ENCODE results near the gene GPR32. TPM values are rescaled to one million over a fixed set of nuclear protein-coding genes. Genes with fewer than 3 reads are reported as not detected.
A peak's percentile ranks its signal among the peaks of the same experiment; 100 is the strongest.
"Not testable (repeated sequence)": the region's sequence is repeated elsewhere in the genome, so short reads cannot be mapped to it uniquely, and the experiment has no call there.

The GPR32 gene
- total RNA-seq, 2 donors from 2014 or later: not detected

GRCh38 chr19:50761501-50761900, 8.8 kb upstream of the GPR32 start:
- not testable (repeated sequence) for H3K9me3 Mint-ChIP-seq; H3K36me3 Mint-ChIP-seq; DNase-seq (ENCODE audit: low spot score); ATAC-seq; H3K4me3 Mint-ChIP-seq; H3K27ac Mint-ChIP-seq; H3K27me3 Mint-ChIP-seq; H3K4me1 Mint-ChIP-seq (ENCODE audit: low read depth in 2 of 2)

- not testable (repeated sequence) for H3K27ac Mint-ChIP-seq; H3K36me3 Mint-ChIP-seq; H3K9me3 Mint-ChIP-seq; ATAC-seq; H3K4me1 Mint-ChIP-seq (ENCODE audit: low read depth in 2 of 2); DNase-seq (ENCODE audit: low spot score); H3K4me3 Mint-ChIP-seq
- H3K27me3 Mint-ChIP-seq: peaks cover 0 to 10% of the 10 kb centered on the region in 2 donors
Measured at GRCh38 chr19:50763521-50763920, 6.7 kb upstream of the GPR32 start.

DNA sequence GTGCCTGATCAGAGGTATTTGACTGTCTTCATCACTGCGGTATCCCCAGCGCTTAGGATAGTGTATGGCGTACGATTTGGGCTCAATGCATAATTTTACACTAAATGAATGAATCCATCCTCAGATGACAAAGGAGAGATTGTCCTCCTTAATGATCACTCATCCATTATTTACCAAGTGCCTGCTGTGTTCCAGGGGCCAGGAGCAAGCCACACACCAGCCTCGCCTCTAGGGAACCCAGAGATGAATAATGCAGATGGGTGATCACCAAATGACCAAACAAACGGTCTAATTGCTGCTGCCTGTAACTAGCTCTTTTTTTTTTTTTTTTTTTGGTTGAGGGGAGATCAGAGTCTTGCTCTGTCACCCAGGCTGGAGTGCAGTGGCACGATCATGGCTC, 5.9 kb upstream of the GPR32 start:
- no peak for ATAC-seq
- no peak for DNase-seq (ENCODE audit: low spot score)
- H3K9me3 Mint-ChIP-seq: no peaks in the 10 kb centered on the region
- no peaks in the 10 kb centered on the region for H3K36me3 Mint-ChIP-seq
- H3K27ac Mint-ChIP-seq: no peak overlapping the region
- no peaks in the 10 kb centered on the region for H3K4me1 Mint-ChIP-seq (ENCODE audit: low read depth in 2 of 2)
- H3K27me3 Mint-ChIP-seq: peaks cover 0 to 10% of the 10 kb centered on the region in 2 donors
- no peak overlapping the region for H3K4me3 Mint-ChIP-seq

GRCh38 chr19:50766746-50767145, 3.5 kb upstream of the GPR32 start:
- H3K4me1 Mint-ChIP-seq (ENCODE audit: low read depth in 2 of 2); H3K4me3 Mint-ChIP-seq; H3K27ac Mint-ChIP-seq; H3K36me3 Mint-ChIP-seq; DNase-seq (ENCODE audit: low spot score); H3K9me3 Mint-ChIP-seq: not testable (repeated sequence)
- H3K27me3 Mint-ChIP-seq: peaks cover 5 to 15% of the 10 kb centered on the region in 2 donors
- ATAC-seq: peak in 1 of 2 donors; percentile 33

DNA sequence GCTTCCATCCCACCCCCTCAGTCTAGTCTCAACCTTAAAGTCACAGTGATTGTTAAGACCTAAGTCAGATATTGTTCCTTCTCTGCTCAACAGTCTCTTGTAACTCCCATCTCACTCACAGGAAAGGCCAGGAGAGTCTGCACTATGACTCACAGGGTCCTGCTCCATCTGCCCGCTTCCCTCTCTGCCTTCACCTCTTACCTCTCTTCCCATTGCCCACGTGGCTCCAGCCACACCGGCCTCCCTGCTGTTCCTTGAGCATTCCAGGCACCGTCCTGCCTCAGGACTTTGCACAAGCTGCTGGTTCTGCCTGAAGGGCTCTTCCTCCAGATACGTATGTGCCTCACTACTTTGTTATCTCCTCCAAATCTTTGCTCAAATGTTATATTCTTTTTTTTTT, 3.0 kb upstream of the GPR32 start:
- H3K27ac Mint-ChIP-seq; H3K36me3 Mint-ChIP-seq; DNase-seq (ENCODE audit: low spot score); H3K4me3 Mint-ChIP-seq; H3K4me1 Mint-ChIP-seq (ENCODE audit: low read depth in 2 of 2); ATAC-seq; H3K9me3 Mint-ChIP-seq: not testable (repeated sequence)
- H3K27me3 Mint-ChIP-seq: peaks cover 5 to 15% of the 10 kb centered on the region in 2 donors

- DNase-seq (ENCODE audit: low spot score): no peak
- no peak overlapping the region for H3K27ac Mint-ChIP-seq
- H3K4me3 Mint-ChIP-seq: no peak overlapping the region
- no peaks in the 10 kb centered on the region for H3K36me3 Mint-ChIP-seq
- H3K9me3 Mint-ChIP-seq: no peaks in the 10 kb centered on the region
- H3K4me1 Mint-ChIP-seq (ENCODE audit: low read depth in 2 of 2): no peaks in the 10 kb centered on the region
- ATAC-seq: no peak
- H3K27me3 Mint-ChIP-seq: peaks cover 5 to 15% of the 10 kb centered on the region in 2 donors
Measured at GRCh38 chr19:50768277-50768676, 2.0 kb upstream of the GPR32 start.

DNA sequence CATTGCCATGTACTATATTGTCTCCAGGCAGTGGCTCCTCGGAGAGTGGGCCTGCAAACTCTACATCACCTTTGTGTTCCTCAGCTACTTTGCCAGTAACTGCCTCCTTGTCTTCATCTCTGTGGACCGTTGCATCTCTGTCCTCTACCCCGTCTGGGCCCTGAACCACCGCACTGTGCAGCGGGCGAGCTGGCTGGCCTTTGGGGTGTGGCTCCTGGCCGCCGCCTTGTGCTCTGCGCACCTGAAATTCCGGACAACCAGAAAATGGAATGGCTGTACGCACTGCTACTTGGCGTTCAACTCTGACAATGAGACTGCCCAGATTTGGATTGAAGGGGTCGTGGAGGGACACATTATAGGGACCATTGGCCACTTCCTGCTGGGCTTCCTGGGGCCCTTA, 624 bp downstream of the GPR32 start:
- DNase-seq (ENCODE audit: low spot score) (no peak), ATAC-seq (no peak)
- Mint-ChIP-seq H3K4me3 (no peak overlapping the region), H3K4me1 (ENCODE audit: low read depth in 2 of 2) (no peaks in the 10 kb centered on the region), H3K27ac (no peak overlapping the region), H3K9me3 (no peaks in the 10 kb centered on the region), H3K27me3 (peaks cover 5 to 14% of the 10 kb centered on the region in 2 donors), H3K36me3 (no peaks in the 10 kb centered on the region)

DNA sequence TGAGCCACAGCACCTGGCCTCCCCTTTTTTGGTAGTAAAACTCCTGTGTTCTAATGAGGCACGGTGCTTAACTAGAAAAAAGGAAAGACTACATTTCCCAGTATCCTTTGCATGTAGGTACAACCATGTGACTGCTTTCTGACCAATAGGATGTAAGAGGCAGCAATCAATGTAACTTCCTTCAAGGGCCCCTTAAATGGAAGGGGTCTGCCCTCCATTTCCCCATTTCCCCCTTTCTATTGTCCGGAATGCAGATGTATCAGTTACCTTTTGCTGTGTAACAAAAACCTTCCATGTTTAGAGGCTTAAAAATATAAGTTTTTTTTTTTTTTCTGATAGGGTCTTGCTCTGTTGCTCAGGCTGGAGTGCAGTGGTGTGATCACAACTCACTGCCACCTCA, 2.2 kb downstream of the GPR32 start:
- ATAC-seq: no peak
- Mint-ChIP-seq H3K4me3 (no peak overlapping the region), H3K27me3 (peaks cover 12 to 15% of the 10 kb centered on the region in 2 donors), H3K27ac (no peak overlapping the region), H3K4me1 (ENCODE audit: low read depth in 2 of 2) (no peaks in the 10 kb centered on the region), H3K36me3 (no peaks in the 10 kb centered on the region), H3K9me3 (no peaks in the 10 kb centered on the region)
- DNase-seq (ENCODE audit: low spot score): no peak

DNA sequence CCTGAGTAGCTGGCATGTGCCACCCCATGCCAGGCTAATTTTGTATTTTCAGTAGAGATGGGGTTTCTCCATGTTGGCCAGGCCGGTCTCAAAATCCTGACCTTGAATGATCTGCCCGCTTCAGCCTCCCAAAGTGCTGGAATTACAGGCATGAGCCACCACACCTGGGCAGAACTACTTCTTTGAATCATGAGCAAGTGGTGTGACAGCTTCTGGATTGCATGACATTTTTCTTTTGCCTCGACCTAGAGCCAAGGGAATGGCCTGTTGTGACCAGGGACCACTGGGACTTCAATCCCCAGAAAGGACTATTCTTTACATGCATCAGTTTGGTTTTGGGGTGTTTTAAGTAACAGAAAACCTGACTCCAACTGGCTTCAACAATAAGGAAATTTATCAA, 2.6 kb downstream of the GPR32 start:
- not testable (repeated sequence) for H3K4me3 Mint-ChIP-seq; DNase-seq (ENCODE audit: low spot score); H3K27ac Mint-ChIP-seq; ATAC-seq; H3K9me3 Mint-ChIP-seq; H3K4me1 Mint-ChIP-seq (ENCODE audit: low read depth in 2 of 2); H3K36me3 Mint-ChIP-seq
- H3K27me3 Mint-ChIP-seq: peaks cover 16 to 18% of the 10 kb centered on the region in 2 donors

DNA sequence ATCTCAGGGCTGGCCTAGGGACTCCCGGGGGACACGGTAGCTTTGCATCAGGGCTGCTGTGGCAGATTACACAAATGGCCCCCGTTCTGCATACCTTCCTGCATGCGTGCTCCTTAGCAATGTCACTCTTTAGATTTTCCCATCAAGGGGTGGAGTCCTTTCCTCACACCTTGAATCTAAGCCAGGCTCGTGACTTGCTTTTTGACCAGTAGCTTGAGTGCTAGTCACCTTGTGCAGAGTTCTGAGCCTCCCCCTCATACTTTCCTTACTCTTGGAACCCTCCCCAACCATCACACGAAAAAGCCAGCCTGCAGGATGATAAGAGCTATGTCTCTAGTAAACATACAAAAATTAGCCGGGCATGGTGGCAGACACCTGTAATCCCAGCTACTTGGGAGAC, 3.2 kb downstream of the GPR32 start:
- H3K36me3 Mint-ChIP-seq; H3K27ac Mint-ChIP-seq; H3K4me3 Mint-ChIP-seq; ATAC-seq; H3K4me1 Mint-ChIP-seq (ENCODE audit: low read depth in 2 of 2); H3K9me3 Mint-ChIP-seq; DNase-seq (ENCODE audit: low spot score): not testable (repeated sequence)
- peaks cover 20 to 22% of the 10 kb centered on the region in 2 donors for H3K27me3 Mint-ChIP-seq

- Mint-ChIP-seq H3K4me1 (ENCODE audit: low read depth in 2 of 2) (no peaks in the 10 kb centered on the region), H3K27me3 (peaks cover 31 to 34% of the 10 kb centered on the region in 2 donors), H3K36me3 (no peaks in the 10 kb centered on the region), H3K27ac (no peak overlapping the region), H3K4me3 (no peak overlapping the region), H3K9me3 (no peaks in the 10 kb centered on the region)
- no peak for DNase-seq (ENCODE audit: low spot score)
- ATAC-seq: no peak
Measured at GRCh38 chr19:50776131-50776530, 5.9 kb downstream of the GPR32 start.

DNA sequence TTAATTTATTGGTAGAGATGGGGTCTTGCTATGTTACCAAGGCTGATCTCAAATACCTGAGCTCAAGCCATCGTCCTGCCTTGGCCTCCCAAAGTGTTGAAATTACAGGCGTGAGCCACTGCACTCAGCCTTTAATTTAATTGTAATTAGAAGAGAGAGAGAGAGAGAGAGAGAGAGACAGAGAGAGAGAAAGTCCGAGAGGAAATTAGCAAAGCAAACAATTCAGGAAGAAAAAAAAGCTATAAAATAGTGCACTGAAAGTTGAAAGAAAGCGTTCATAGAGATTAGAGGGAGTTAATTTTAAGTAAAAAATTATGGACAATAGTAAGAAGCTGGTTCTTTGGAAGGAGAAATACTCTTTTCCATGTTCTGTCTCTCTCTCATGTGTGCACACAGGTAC, 7.0 kb downstream of the GPR32 start:
- no peaks in the 10 kb centered on the region for H3K4me1 Mint-ChIP-seq (ENCODE audit: low read depth in 2 of 2)
- H3K4me3 Mint-ChIP-seq: no peak overlapping the region
- H3K27ac Mint-ChIP-seq: no peak overlapping the region
- DNase-seq (ENCODE audit: low spot score): no peak
- ATAC-seq: no peak
- H3K9me3 Mint-ChIP-seq: no peaks in the 10 kb centered on the region
- no peaks in the 10 kb centered on the region for H3K36me3 Mint-ChIP-seq
- H3K27me3 Mint-ChIP-seq: peaks cover 32 to 34% of the 10 kb centered on the region in 2 donors

- Mint-ChIP-seq H3K4me3 (no peak overlapping the region), H3K27me3 (peaks cover 37% of the 10 kb centered on the region in 2 donors), H3K36me3 (no peaks in the 10 kb centered on the region), H3K27ac (no peak overlapping the region), H3K9me3 (no peaks in the 10 kb centered on the region), H3K4me1 (ENCODE audit: low read depth in 2 of 2) (peaks cover 0 to 2% of the 10 kb centered on the region in 2 donors)
- ATAC-seq (no peak), DNase-seq (ENCODE audit: low spot score) (no peak)
Measured at GRCh38 chr19:50777830-50778303, 7.6 kb downstream of the GPR32 start.

DNA sequence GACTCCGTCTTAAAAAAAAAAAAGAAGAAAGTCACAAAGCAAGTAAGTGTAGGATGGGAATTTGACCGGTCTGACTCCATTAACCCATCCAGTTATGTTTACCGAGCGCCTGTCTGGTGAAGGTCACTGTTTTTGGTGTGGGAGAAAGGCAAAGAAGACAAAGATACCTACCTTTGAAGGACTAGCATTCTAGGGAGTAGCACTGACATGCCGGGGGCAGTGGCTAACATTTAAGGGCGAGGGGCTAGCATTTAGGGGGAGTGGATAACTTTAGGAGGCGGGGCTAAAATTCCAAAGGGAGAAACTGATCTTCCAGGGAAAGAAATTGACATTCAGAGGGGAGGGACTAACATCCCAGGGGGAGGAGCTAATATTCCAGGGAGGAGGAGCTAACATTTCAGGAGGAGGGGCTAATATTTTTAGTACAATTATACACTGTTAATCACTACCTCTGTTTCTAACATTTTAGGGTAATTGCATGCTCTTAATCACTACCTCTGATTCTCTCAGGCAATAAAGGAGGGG, 8.7 kb downstream of the GPR32 start:
- no peak for ATAC-seq
- DNase-seq (ENCODE audit: low spot score): no peak
- Mint-ChIP-seq H3K27me3 (peaks cover 34 to 37% of the 10 kb centered on the region in 2 donors), H3K9me3 (no peaks in the 10 kb centered on the region), H3K4me1 (ENCODE audit: low read depth in 2 of 2) (peaks cover 0 to 7% of the 10 kb centered on the region in 2 donors), H3K27ac (no peak overlapping the region), H3K4me3 (no peak overlapping the region), H3K36me3 (no peaks in the 10 kb centered on the region)

All from natural killer cell treated with Interleukin-12 subunit alpha and Interleukin-12 subunit beta and Interleukin-15 and Interleukin-18, amount 100 ng/mL, for 72 hours (primary cell).